Fibroblast of the aortic adventitia (primary cell): Measurements from ENCODE around the gene KCNJ15. TPM values are rescaled to one million over a fixed set of nuclear protein-coding genes. Genes with fewer than 3 reads are reported as not detected.

ENCODE experiments used
- DNase-seq: peaks from one replicate; pipeline ENCODE4 v3.0.0-alpha.2; 2010; ENCODE audit warnings: low read depth
- H3K4me3 ChIP-seq: 2 replicates; pipeline ENCODE4 v1.5.1; 2011; ENCODE audit warnings: low read depth, mild to moderate bottlenecking, control low read depth, low read length, moderate library complexity
- total RNA-seq: library from RNA; depleted of rRNA; stranded (reverse); fragments of >200 nt; gene quantifications from 2 replicates; pipeline ENCODE4 v1.2.3, GENCODE V29; 2012; ENCODE audit warnings: low replicate concordance
- TF ChIP-seq, protein P1 (sequence below): IDR thresholded peaks from 2 replicates; pipeline ENCODE4 v1.5.1; 2011; ENCODE audit warnings: mild to moderate bottlenecking, low read length, control low read depth, inconsistent platforms; ENCODE audit not compliant: insufficient read depth

Gene KCNJ15
- total RNA-seq, 1 donor, result 0.36 TPM

DNA sequence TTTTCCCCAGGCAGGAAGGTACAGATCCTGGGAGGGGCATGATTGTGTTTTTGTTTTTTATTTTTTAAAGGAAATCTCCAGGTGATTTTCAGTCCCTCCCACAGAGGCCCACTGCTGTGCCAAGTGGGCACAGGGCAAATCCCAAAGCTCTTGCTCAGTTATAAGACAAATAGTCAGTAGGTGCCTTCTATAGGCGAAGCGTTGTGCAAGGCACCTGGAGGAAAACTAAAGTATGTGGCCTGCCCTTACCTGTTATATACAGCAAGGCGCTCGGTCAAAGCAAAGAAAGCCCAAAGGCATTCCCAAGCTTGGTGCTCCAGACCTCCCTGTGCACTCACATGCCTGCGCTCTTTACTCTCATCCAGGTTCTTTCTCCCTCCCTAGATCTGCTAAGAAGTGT is 81.0 kb downstream of the KCNJ15 start:
- TF ChIP-seq, protein P1, sequence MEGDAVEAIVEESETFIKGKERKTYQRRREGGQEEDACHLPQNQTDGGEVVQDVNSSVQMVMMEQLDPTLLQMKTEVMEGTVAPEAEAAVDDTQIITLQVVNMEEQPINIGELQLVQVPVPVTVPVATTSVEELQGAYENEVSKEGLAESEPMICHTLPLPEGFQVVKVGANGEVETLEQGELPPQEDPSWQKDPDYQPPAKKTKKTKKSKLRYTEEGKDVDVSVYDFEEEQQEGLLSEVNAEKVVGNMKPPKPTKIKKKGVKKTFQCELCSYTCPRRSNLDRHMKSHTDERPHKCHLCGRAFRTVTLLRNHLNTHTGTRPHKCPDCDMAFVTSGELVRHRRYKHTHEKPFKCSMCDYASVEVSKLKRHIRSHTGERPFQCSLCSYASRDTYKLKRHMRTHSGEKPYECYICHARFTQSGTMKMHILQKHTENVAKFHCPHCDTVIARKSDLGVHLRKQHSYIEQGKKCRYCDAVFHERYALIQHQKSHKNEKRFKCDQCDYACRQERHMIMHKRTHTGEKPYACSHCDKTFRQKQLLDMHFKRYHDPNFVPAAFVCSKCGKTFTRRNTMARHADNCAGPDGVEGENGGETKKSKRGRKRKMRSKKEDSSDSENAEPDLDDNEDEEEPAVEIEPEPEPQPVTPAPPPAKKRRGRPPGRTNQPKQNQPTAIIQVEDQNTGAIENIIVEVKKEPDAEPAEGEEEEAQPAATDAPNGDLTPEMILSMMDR, result no peak
- DNase-seq, result no peak
- H3K4me3 ChIP-seq, result no peak overlapping the region

DNA sequence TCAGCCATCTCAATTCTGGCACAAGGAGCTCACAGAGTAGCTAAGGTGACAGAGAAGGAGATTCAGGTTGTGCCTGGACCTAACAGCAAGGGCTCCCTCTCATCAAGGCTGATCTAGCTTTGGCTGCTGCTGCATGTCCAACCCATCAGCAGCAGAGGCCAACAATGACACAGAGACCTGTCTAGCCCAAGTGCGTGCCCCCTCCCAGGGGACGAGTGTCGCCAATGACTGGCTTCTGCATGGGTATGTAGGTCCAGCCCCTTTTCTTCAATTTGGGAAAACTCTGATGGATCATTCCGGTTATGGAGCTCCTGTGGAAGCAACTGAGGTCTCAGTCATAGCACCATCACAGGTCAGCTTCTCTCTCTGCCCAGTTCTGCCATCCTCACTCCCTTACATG is 83.3 kb downstream of the KCNJ15 start:
- no peak overlapping the region for H3K4me3 ChIP-seq
- DNase-seq, result no peak
- TF ChIP-seq, protein P1, result no peak

DNA sequence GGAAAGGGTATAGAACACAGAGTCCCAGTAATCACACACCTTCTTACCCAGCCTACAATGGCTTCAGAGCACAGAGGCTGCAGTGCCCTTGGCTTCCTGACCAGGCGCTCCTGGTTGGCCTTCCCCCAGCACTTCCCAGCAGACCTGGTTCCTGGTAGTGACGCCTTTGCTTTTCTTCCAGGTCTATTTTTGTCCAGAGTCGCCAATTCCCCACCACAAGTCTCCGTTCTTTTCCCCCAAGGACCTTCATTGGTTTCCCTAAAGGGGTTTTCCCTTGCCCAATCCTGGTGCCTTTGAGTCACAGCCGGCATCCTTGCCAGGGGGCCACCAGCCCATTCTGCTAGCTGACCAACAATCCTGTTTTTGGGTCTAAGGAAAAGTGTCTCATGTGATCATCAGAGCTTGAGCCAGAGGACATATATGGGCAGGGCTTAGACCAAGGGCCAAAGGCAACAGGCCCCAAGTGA is 84.8 kb downstream of the KCNJ15 start:
- peak; percentile 71 for DNase-seq
- TF ChIP-seq, protein P1, result peak; percentile 12
- no peak overlapping the region for H3K4me3 ChIP-seq

DNA sequence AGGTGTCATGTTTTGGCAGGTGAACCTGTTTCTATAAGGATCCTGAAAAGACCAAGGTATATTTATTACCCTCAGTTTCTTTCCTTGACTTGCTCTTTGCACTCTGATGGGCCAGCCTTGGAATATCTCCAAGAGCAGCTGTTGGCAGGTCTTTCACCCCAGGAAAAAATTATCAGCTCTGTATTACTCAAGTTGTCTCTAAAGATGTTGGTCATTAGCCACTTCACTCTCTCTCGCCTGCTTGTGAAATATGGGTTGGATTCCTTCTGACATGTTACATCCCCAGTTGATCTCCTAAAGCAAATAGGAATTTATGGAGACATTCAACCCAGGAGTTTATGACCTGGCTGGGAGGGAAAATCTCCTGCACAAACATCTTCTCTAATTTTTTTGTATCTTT is 85.9 kb downstream of the KCNJ15 start:
- TF ChIP-seq, protein P1, result no peak
- H3K4me3 ChIP-seq, result no peak overlapping the region
- peak; percentile 63 for DNase-seq

DNA sequence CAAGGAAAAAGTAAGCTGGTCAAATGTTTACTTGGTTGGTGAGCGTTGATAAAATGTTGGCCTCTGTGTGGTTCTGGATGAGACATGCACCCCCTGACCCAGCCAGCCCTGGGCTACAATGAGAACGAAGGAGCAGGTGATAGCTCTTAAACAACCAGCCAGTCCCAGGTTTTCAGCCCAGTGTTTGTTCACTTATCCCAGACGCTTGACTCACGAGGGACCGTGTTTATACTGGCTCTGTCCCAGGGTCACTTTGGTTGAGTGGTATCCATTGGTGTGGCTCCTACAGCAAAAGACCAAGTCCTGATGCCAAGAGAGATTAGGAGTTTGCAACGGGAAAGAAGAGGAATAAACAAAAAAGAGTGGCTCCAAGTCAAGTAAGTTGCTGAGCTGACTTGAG is 86.9 kb downstream of the KCNJ15 start:
- TF ChIP-seq, protein P1, result no peak
- DNase-seq, result peak; percentile 74
- H3K4me3 ChIP-seq, result no peak overlapping the region

DNA sequence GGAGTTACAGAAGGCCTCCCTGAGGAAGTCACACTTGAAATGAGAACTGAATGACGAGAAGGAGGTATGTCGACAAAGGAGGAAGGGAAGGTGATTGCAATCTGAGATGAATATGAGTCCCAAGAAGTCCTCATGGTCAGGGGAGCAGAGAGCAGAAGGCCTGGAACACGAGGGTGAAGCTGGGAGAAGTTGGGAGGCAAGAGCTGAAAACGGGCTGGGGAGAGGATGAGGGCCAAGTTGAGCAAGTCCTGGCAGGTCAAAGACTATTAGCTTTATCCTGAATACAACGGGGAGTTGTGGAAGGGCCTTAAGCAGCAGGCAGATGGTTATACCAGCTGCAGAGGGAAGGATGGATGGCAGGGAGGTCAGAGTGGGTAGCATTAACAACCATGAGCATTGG is 89.5 kb downstream of the KCNJ15 start:
- TF ChIP-seq, protein P1, result no peak
- no peak for DNase-seq
- no peak overlapping the region for H3K4me3 ChIP-seq

DNA sequence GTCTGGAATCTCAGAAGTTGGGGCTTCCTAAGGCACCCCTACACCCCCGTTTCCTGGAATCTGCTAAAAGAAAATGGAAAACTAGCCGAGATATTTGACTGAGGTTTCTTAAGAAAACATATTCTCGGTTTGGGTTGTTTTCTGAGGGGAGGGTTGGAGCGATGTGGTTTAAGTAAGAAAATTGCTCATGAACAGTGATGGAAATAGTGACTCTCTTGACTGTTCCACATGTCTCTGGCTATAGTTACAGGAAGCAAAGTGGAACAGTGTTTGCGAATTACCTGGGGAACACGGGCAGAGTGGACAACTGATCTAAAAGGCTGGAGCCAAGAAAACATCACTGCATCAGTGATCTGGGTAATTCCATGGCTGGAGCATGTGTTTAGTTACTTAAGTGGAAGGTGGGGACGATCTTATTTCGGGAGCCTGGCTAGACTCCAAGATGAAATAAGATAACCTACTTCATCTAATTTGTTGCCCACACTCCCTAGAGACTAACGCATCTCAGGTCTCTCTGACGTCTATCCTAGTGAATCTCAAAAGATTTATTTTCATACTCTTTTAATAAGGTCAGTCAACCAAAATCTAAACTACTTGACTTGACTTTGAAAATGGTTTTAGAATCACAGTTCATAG is 92.4 kb downstream of the KCNJ15 start:
- no peak overlapping the region for H3K4me3 ChIP-seq
- DNase-seq, result no peak
- TF ChIP-seq, protein P1, result no peak
